Suprapubic skin (tissue), 3 donors: Measurements from ENCODE around the gene POLE.

Source experiments
- EP300 ChIP-seq: sonication (generic); formaldehyde crosslinking; IDR thresholded peaks from one replicate; pipeline ENCODE4 v1.6.1; 2017; ENCODE audit warnings: antibody characterized with exemption
- POLR2A ChIP-seq, 2 donors: fragments of 450-650 bp; IDR thresholded peaks; one replicate each; pipeline ENCODE4 v1.6.1; 2017; ENCODE audit warnings: antibody characterized with exemption in 2 of 2, mild to moderate bottlenecking in 2 of 2, moderate library complexity in 2 of 2
- TF ChIP-seq, protein P1 (sequence below), 2 donors: fragments of 200-600 bp in 1 of 2; fragments of 450-650 bp in 1 of 2; sonication (generic) in 1 of 2; IDR thresholded peaks; one replicate each; pipeline ENCODE4 v1.5.1; 2016 to 2019; ENCODE audit warnings: antibody characterized with exemption in 2 of 2, mild to moderate bottlenecking in 1 of 2, moderate library complexity in 1 of 2

- TF ChIP-seq, protein P1, sequence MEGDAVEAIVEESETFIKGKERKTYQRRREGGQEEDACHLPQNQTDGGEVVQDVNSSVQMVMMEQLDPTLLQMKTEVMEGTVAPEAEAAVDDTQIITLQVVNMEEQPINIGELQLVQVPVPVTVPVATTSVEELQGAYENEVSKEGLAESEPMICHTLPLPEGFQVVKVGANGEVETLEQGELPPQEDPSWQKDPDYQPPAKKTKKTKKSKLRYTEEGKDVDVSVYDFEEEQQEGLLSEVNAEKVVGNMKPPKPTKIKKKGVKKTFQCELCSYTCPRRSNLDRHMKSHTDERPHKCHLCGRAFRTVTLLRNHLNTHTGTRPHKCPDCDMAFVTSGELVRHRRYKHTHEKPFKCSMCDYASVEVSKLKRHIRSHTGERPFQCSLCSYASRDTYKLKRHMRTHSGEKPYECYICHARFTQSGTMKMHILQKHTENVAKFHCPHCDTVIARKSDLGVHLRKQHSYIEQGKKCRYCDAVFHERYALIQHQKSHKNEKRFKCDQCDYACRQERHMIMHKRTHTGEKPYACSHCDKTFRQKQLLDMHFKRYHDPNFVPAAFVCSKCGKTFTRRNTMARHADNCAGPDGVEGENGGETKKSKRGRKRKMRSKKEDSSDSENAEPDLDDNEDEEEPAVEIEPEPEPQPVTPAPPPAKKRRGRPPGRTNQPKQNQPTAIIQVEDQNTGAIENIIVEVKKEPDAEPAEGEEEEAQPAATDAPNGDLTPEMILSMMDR (IDR thresholded peaks at IDR 0.05): no peak
- TF ChIP-seq POLR2A (IDR thresholded peaks at IDR 0.05) (no peak), EP300 (no peak)
Observed at GRCh38 chr12:132660996-132661395, 26.1 kb downstream of the POLE start.
